Activated gamma-delta T cell treated with Interleukin-2 at 50 U/mL for 16 hours (primary cell): ENCODE results near the gene ZRSR2.

Experiments used
- DNase-seq: peaks from one replicate; pipeline ENCODE4 v3.0.0-alpha.2; 2020

The ZRSR2 gene

DNA sequence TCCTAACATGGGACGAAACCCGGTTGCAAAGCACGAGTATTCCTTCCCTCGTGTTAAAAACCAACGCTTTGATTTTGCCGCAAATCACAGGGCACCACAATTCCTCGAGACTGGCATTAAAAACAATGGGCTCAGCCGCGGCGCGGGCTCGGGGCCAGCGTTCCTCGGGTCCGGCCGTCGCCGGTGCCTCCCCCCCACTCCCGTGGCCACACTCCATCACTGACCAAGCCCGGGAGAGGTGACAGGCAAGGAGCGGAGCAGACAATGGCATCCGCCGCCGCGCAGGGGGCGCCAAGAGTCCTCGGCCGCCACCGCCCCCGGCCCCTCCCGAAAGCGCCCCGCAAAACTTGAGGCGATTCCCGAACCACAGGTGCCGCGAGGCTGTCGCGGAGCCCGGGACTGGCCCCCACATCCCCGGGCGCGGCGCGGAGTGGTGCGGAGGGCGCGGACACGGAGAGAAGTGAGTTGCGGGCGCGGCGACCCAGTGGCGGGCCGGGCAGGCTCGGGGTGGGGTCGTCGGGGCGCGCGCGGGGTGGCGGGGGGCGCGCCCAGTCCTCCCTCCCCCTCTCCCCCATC, 63.9 kb downstream of the ZRSR2 start:
- DNase-seq: peak; percentile 45

DNA sequence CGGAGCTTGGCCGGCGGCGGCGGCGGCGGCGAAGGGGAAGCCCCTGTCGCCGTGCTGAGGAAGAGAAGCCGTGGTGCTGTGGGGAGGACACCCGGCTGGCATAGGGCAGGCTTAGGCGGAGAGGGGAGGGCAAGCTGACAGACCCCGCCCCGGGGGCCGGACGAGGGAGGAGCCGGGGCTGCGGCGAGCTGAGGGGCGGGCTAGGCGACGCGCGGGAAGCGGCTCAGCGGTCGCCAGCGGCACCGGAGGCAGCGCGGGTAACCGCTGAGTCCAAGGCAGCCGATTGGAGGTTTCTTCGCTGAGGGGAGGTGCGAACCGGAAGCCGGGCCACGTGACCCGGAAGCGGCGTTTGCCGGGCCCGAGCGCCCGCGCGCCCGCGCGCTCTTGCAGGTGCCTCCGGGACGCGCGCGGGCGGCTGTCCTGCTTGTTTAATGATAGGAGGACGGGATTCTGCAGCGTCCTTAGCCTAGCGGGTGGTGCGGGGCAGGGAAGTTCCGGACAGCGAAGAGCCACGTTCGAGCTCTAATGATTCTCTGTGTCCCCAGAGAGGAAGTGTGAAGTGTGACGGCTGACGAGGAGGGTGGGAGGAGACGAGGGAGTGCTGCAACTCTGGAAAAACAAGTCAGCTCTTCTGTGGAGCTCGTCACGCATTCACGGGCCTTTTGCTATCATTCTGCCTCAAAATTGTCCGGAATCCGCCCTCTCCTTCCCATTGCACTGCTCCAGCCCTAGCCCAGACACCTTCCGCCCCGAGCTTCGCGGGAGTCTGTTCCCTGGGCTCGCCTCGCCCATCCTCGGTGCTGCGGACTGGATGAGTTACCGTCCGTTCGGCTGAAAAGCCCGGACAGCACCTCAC, 64.7 kb downstream of the ZRSR2 start, which contains the start of gene AP1S2:
TSS of gene AP1S2 (minus strand) at position 102 of the 856 bp plus-strand sequence. CDS start 2,289 bp downstream, outside the sequence.
- peak; percentile 97 for DNase-seq

DNA sequence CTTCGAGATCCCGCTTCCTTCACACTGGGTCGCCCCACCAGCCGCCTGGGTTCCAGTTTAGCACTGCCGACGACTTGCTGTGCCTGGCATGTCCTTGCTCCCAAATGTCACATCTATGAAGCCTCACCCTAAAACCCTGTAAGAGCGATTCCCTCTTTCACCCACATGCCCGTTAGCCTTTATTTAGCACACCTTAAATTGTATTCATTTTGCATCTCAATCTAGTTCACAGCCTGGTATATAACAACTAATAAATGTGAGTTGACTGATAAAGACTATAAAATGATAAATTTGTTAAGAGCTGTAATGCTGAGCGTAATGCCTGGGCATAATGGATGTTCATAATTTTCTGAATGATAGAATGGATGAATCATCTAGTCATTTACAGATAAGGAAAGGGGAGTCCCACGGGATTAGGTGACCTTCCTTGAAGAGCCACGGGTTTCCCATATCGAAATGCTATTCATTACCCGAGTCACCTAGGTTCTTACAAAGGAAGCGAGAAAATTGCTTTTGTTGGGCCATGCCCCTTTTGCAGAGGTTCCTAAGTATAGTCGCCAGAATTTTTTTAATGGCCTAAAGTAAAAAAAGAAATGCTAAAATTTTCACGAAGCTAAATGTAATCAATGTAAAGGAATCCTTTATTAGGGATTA, 65.4 kb downstream of the ZRSR2 start:
- DNase-seq: no peak

DNA sequence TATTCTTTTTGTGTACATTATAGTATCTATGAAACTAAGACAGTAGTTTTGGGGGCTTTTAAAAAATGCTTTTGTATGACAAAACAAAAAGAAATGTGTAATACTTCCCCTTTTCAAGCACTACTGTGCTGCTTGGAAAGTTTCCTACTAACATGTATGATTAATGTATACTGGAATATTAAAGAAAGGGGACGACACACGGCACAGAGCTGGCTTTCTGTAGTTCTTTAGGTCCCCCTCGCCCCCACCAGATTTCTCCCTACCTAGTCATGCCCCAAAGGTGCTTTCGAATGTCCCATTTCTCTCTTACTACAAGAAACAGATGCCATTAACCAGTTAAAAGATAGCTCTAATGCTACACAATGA, 65.9 kb downstream of the ZRSR2 start:
- DNase-seq: no peak

DNA sequence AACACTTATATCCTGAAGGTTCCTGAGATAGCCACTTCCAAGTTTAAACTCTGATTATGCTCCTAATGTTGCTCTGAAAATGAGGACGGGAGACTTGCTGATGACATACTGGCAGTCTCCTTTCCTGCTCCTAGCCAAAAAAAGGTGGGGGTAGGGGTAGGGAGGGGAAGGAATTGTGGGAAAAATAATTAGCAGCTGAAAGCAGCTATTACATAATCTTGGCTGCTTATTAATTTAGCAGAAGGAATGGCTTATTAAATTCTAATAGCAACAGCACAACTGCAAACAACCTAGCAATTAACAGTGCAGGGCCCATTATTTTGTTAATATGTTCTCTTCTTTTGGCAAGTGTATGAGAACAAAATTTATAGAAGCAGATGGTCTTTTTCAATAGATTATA, 66.4 kb downstream of the ZRSR2 start:
- DNase-seq: no peak

DNA sequence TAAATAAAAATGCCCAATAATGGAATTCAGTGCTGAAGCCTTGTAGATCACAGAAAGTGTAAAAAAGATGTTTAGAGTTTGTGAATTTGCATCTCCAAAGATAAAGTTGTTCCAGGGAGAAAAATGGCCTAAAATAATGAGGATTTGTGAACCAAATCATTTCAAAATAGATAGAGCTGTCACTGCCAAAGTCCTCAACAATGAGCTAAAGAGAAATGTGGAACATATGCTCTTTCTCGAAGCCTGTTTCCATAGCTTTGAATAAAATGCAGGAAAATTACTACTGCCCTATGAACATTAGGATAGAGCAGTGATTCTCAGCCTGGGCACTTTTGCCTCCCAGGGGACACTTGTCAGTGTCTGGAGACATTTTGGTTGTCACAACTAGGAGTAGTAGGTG, 67.8 kb downstream of the ZRSR2 start:
- DNase-seq: no peak

DNA sequence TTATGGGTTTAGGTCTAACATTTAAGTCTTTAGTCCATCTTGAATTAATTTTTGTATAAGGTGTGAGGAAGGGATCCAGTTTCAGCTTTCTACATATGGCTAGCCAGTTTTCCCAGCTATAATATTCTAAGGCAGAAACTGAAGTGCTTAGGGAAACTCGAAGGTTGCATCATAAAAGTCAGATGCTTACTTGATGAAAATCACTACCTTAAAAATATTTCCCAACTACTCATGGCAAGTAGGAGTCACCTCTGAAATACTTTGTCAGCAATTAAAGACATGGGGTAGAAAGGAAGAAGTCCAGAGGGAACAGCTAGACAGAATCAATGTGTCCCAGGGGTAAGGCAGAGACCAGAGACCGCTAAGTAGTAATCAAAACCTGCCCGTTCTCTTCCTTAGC, 70.6 kb downstream of the ZRSR2 start:
- no peak for DNase-seq

DNA sequence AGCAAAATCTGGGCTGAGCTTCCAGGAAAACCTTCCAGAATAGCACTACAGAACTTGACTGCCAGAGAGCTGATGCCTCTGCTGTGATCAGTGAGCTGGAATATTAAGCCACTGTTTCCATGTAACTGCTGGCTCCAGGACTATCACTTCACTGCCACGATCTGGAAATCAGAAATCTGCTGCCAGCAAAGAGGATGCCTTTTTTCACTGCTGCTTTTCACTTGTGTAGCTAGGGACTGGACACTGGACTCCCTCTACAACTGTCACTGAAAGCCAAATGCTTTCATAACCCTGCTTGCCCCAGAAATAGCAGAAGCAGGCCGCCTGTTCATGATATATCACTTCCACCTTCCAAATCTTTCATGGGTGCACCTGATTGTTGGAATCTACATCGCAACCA, 73.7 kb downstream of the ZRSR2 start:
- DNase-seq: no peak

DNA sequence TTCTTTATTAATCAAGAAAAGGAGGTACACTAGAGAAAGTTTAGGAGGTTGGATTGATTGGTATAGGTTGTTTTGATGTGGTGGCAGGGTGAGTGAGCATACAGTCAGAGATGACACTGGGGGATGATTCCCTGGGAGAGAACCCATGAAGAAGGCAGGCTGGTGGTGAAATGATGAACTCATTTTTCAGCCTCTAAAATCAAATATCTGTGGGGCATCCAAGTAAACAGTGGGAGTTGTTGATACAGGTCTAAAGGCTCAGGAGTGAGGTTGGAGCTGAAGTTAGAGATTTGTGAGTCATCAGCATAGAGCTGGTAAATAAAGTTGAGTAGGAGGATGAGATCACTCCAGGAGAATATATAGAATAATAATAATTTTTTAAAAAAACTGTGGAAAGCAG, 74.3 kb downstream of the ZRSR2 start:
- DNase-seq: no peak

DNA sequence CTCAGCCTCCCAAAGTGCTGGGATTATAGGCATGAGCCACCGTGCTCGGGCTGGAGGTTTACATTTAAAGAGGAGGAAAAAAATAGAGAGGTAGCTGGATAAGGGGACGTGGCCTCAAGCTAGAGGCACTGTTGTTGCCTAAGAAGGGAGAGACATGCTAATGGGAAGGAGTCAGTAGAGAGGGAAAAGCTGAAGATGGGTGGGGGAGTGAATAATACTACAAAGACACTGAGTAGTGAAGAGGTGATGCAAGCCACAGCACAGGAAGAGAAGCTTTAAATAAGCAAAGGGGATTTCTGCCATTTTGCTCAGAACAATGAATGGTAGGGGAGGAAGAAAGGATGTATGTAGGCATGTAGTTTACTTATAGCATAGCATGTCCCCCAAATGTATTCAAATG, 75.9 kb downstream of the ZRSR2 start:
- DNase-seq: no peak

DNA sequence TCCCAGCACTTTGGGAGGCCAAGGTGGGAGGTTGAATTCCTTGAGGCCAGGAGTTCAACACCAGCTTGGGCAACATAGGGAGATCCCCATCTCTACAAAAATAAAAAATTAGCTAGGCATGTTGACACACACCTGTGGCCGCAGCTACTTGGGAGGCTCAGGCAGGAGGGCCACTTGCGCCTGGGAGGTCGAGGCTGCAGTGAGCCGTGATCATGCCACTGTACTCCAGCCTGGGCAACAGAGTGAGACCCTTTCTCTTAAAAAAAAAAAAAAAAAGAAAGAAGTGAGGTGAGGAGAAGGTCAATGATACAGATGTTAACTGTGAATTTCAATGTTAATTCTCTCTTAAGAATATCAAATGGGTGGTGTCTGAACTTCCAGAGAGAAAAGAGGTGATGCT, 79.4 kb downstream of the ZRSR2 start:
- DNase-seq: no peak

DNA sequence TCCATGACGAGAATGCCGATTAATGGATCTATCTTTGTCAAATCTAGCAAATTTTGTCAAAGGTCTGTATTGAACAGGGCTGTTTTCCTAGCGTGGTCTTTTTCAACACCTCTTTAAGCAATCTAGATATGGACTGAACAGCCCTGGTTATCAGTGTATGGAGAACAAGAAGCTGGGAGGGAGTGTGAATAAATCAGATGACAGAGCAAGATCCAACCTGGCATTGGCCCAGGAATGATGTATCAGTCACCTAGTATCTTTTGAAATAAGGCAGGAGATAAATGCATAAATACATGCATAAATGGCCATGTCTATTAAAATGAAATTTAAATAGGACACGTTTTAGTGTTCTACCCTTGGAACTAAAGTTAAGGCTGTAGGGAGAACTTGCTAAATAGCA, 80.0 kb downstream of the ZRSR2 start:
- no peak for DNase-seq
